ENCODE measurements around the gene SDF4.

DNA sequence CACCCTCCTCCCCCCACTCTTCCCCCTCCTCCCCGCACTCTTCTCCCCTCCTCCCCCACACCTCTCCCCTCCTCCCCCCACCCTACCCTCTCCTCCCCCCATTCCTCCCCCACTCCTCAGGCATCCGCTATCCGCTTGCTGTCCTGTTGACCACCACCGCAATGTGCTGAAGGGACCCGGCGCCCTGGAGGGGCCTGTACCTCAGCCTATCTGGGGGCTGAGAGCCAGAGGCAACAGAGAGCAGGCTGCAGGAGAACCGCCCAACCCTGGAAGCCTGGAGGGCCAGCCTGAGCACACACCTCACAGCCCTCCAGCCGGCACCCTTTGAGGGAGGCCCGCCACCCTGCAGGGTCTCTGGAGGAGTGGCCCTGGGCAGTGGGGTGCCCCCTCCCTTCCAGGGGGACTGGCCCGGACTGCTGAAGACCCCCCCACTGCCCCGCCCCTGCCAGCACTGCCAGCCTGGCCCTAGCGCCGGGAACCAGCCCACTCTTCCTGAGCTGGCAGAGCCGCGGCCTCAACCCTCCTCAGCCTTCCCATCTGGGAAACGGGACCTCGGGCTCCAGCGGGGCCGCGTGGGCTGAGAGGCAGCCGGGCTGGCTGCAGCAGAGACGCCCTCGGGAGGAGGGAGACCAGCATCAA is 13.5 kb upstream of the SDF4 start:
- TF ChIP-seq, protein P1, sequence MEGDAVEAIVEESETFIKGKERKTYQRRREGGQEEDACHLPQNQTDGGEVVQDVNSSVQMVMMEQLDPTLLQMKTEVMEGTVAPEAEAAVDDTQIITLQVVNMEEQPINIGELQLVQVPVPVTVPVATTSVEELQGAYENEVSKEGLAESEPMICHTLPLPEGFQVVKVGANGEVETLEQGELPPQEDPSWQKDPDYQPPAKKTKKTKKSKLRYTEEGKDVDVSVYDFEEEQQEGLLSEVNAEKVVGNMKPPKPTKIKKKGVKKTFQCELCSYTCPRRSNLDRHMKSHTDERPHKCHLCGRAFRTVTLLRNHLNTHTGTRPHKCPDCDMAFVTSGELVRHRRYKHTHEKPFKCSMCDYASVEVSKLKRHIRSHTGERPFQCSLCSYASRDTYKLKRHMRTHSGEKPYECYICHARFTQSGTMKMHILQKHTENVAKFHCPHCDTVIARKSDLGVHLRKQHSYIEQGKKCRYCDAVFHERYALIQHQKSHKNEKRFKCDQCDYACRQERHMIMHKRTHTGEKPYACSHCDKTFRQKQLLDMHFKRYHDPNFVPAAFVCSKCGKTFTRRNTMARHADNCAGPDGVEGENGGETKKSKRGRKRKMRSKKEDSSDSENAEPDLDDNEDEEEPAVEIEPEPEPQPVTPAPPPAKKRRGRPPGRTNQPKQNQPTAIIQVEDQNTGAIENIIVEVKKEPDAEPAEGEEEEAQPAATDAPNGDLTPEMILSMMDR (conservative IDR thresholded peaks at IDR 0.05) = no peak
- no peak for TF ChIP-seq EZH2 (IDR thresholded peaks at IDR 0.05; ENCODE audit: low read depth)
